D341Med (cell line): Measurements from ENCODE around the gene FHDC1.

ENCODE experiments used
- DNase-seq: peaks from one replicate; pipeline ENCODE4 v3.0.0; 2012; ENCODE audit warnings: low spot score

Gene FHDC1

GRCh38 chr4:152959080-152959479 is 23.0 kb downstream of the FHDC1 start:
- DNase-seq: no peak

GRCh38 chr4:152960082-152960481 is 24.0 kb downstream of the FHDC1 start:
- no peak for DNase-seq

DNA sequence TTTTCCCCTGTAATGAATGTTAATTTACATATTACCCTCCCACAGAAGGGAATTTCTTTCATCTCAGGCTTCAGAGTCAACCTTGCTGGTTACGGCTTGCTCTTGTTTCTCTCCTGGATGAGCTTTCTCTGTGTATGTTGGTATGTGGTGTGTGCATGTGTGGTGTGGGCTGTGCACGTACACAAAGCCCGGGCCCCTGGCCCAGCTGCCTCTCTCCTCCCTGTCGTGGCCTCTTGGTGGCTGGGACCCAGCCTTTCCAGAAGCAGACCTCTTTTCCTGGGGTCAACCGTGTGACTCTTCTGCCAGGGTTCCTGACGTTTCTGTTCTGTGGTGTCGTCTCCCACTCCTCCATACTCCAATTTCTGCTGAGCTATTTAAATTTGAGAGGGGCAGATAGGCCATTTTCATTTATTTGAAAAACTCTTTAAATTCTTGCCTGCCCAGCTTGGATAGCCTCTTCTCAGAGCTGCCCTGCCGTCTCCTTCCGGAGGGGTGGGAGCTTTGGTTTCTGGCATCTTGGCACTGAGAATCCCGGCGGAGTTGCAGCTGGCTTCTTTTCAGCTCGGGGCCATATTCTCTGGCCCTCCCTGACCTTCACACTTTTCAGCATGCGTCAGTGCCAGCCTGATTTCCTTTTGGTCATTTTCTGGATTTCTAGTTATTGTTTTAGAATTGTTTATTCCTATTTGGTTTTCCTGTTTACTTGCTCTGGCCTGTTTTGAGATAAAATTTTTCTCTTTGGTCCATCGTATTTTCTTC is 25.1 kb downstream of the FHDC1 start:
- no peak for DNase-seq

DNA sequence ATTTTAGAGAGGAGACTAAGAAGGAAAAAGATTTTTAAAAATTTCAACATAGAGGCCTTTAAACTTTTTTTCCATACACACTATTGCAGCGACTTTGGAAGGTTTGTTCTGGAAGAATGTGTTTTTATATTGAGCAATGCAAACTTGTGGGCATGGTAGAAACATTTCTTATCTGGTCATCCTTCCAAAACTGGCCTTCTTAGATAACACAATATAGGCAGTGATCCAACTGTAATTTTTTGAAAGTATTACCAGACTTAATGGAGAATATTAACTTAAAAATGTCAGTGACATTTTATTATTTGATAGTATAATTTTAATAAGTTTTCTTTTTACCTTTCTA is 25.6 kb downstream of the FHDC1 start:
- DNase-seq: no peak

GRCh38 chr4:152962150-152962549 is 26.0 kb downstream of the FHDC1 start:
- DNase-seq: no peak

DNA sequence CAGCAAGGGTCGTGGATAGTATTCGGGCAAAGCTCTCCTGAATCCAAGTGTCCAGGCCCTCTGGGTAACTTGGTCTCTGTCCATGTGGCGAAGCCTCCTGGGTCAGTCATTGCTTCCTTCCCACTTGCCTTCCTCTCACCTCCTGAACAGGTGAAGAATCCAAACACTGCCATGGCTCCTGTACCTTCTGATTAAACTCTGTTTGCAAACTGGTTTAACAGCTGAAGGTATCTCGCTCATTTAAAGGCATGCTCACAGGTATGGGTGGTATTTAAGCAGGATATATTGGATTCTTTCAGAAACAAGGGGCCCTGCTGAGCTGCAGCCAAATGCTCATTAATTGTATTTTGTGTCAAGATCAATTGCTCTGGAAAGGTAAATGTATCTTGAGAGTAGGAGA is 28.2 kb downstream of the FHDC1 start:
- no peak for DNase-seq

GRCh38 chr4:152965611-152966010 is 29.5 kb downstream of the FHDC1 start:
- no peak for DNase-seq

DNA sequence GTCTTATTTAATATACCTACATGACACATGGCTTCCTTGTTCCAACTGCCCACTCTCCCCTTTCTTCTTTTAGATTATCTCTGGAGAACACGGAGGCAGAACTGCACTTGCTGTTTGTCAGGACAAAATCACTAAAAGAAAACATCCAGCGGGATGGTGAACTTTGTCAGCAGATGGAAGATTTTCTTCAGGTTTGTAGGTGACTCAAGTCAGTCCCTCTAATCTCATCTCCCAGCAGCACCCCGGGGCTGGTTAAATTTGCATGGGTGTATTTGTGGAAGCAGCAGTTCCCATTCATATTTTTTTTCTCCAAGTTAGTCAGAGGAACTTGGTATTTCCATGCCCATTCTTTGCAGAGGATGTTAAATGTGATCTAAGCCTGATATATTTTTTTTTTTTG is 31.8 kb downstream of the FHDC1 start:
- DNase-seq: no peak

DNA sequence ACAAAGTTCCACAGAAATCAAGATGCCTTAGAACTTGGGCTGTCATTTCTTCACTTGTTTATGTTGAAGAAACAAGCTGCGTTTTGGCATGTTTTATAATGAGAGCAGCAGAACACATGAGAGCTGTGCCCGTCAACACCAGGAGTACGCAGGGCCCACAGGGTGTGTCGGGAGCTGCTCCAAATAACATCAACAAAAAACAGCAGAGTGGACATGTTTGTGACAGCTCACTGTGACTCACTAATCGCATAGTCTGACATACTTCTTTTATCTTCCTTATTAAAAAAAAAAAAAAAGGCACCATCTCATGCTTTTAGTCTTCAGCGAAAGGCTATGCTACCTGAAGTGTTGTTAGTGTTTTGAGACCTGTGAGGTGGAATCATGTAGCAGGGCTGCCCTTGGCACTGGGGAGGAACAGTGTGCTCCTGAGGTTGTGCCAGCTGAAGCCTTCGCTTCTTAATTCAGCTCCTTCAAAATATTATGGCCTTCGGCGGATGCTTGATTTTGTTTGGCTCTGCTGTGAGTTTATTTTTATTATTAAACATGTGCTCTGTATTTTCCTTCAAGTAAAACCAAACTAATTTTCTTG is 32.8 kb downstream of the FHDC1 start:
- DNase-seq: no peak

DNA sequence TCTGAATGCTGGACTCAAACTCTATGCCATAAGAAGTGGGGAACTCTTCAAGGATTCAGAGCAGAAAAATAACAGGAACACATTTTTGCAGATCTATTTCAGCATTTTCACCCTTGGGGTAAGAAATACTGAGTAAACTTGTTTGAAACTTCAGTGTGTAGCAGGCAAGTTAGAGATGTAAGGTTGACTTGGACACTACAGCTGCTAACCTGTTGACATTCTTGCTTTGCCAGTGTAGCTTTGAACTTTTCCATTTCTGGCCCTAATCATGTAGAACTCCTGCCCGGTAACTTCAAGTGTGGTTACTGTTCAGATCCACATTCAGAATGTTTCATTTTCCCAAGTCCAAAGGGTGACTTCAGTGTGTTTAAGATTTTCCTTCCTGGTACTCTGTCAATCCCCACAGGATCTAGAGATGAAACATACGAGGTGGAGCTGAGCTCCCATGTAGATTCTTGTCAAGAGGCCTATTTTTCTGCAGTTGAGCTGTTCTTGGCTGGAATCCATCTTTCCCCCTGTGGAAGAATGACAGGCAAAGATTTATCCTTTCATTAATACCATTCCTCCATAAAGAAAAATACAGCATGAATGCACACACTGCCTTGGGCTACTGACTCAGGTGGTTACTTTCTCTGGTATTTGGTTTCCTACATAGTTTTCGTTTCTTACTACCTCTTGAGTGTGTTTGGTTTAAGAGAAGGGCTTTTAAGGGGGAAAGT is 34.1 kb downstream of the FHDC1 start:
- DNase-seq: no peak

DNA sequence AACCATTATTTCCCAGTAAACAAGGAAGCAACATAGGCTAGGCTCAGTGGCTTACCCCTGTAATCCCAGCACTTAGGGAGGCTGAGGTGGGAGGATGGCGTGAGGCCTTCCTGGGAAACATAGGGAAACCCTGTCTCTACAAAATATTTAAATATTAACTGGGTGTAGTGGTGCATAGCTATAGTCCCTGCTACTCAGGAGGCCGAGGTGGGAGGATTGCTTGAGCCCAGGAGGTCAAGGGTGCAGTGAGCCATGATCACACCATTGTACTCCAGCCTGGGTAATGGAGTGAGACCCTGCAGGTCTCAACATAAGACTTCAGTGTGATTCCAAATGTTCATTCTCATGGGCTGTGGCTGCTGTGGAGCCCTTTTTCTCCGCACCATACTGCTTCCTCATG is 34.9 kb downstream of the FHDC1 start:
- no peak for DNase-seq

GRCh38 chr4:152972821-152973628 is 36.9 kb downstream of the FHDC1 start:
- no peak for DNase-seq

DNA sequence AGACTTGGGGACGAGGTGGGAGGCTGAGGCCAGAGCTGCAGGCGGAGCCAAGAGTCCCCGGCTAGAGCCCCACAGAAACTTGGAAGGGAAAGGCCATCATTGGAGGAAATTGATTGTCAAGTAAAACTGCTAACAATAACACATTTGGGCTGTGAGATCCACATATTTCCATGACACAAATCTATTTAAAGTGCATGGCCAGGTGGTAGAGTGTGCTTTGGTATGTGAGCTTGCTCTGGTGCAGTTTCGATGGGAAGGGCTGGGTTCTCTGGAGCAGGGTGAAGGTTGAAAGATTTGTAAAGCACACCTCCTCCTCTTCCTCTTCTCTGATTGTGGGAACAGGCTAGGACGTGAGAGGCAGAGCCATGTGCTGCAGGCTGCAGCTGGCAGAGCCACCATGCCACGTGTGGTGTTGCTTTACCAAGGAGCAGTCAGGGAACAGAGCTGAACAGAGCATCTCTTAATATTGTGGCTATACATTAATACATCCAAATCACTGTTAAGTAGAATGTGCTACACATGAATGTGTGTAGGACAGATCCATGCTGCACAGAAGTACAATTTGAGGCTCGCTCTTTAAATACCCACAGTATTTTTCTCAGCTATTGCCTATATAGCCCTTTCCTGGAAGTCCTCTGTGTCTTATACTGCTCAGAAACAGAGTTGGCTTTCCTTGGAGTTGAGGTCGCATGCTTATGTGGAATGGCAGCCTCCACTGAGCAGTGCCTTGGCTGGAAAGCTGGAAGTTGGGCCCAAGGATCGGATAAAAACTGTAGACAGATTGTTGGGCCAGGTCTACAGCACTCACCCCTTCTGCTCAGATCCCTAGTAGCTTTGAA is 37.7 kb downstream of the FHDC1 start:
- DNase-seq: no peak

DNA sequence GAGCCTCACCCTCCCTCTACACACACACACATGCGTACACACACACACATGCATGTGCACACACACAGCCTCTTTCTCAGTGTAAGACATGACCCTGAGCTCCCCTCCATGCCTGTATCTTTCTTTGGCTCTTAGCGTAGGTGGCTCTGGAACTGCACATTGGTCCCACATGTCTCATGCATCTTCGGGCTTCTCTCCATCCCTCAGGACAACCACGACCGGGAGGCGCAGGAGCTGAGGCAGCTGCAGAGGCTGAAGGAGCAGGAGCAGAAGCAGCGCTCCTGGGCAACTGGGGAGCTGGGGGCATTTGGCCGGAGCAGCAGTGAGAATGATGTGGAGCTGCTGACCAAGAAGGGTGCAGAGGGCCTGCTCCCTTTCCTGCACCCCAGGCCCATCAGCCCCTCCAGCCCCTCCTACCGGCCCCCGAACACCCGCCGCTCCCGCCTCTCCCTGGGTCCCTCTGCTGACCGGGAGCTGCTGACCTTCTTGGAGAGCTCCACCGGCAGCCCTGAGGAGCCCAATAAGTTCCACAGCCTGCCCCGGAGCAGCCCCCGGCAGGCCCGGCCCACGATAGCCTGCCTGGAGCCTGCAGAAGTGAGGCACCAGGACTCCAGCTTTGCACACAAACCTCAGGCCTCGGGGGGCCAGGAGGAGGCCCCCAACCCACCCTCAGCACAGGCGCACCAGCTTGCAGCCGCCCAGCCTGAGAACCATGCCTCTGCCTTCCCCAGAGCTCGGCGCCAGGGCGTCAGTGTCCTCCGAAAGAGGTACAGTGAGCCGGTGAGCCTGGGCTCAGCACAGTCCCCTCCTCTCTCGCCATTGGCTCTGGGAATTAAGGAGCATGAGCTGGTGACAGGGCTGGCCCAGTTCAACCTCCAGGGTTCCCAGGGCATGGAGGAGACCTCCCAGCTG is 38.6 kb downstream of the FHDC1 start:
- no peak for DNase-seq

DNA sequence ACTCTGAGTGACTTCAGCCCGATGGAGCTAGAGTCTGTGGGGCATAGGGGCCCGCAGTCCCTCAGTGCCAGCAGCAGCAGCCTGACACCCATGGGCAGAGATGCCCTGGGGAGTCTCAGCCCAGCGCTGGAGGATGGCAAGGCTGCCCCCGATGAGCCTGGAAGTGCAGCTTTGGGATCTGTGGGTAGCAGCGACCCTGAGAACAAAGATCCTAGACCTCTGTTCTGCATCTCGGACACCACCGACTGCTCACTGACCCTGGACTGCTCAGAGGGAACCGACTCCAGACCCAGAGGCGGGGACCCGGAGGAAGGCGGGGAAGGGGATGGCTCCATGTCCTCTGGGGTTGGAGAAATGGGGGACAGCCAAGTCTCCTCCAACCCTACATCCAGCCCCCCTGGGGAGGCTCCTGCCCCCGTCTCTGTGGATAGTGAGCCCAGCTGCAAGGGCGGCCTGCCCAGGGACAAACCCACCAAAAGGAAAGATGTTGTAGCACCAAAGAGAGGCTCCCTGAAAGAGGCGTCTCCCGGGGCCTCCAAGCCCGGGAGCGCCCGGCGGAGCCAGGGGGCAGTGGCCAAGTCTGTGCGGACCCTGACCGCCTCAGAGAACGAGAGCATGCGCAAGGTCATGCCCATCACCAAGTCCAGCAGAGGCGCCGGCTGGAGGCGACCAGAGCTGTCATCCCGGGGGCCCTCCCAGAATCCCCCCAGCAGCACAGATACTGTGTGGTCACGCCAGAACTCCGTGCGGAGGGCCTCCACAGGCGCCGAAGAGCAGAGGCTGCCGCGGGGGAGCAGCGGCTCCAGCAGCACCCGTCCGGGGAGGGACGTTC is 39.5 kb downstream of the FHDC1 start:
- DNase-seq: no peak

DNA sequence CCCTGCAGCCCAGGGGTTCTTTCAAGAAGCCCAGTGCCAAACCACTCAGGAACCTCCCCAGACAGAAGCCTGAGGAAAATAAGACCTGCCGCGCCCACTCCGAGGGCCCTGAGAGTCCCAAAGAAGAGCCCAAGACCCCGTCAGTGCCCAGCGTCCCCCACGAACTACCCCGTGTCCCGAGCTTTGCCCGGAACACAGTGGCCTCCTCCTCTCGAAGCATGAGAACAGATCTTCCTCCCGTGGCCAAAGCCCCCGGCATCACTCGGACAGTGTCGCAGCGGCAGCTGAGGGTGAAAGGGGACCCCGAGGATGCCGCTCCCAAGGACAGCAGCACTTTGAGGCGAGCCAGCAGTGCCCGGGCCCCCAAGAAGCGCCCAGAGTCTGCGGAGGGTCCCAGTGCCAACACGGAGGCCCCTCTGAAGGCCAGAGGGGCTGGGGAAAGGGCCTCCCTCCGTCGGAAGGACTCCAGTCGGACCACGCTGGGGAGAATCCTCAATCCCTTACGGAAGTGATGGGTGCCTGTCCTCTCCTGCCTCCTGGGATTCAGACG is 40.2 kb downstream of the FHDC1 start:
- no peak for DNase-seq

- DNase-seq: no peak
These were observed 43.7 kb downstream of the FHDC1 start for GRCh38 chr4:152979731-152980330.

GRCh38 chr4:152981278-152981677 is 45.2 kb downstream of the FHDC1 start:
- DNase-seq: no peak

GRCh38 chr4:152981842-152982241 is 45.7 kb downstream of the FHDC1 start:
- no peak for DNase-seq
